Thyroid gland (tissue), 4 donors: ENCODE data around the gene DGKB.

Source experiments
- CTCF ChIP-seq, 6 experiments: fragments of 200-600 bp in 3 of 6; fragments of 450-650 bp in 3 of 6; sonication (generic) in 3 of 6; IDR thresholded peaks; one replicate each; pipeline ENCODE4 v1.5.1; 2016 to 2019; ENCODE audit warnings: antibody characterized with exemption in 6 of 6, mild to moderate bottlenecking in 2 of 6, inconsistent platforms in 1 of 6, moderate library complexity in 1 of 6
- POLR2A ChIP-seq, 2 donors: fragments of 450-650 bp; IDR thresholded peaks; one replicate each; pipeline ENCODE4 v1.6.1; 2017; ENCODE audit warnings: antibody characterized with exemption in 2 of 2, mild to moderate bottlenecking in 2 of 2, moderate library complexity in 1 of 2

- TF ChIP-seq CTCF (IDR thresholded peaks at IDR 0.05) (no peak), POLR2A (IDR thresholded peaks at IDR 0.05) (no peak)
These were observed 84.5 kb downstream of the DGKB start for GRCh38 chr7:14817829-14818614.
